NCI-H128 (cell line): ENCODE data around the gene TUT4.

Source experiments
- DNase-seq: peaks from one replicate; lab custom pipeline; 2025; ENCODE audit not compliant: unreplicated experiment; lab: John Stamatoyannopoulos, UW

Gene TUT4

GRCh38 chr1:52572387-52572786 is 19.5 kb upstream of the TUT4 start:
- no peak for DNase-seq

GRCh38 chr1:52571783-52572182 is 18.9 kb upstream of the TUT4 start:
- DNase-seq = no peak

- DNase-seq = no peak
Measured at GRCh38 chr1:52569449-52570210, 16.7 kb upstream of the TUT4 start.

- no peak for DNase-seq
Measured at GRCh38 chr1:52567943-52568342, 15.1 kb upstream of the TUT4 start.

GRCh38 chr1:52562766-52563165 is 9.9 kb upstream of the TUT4 start:
- DNase-seq = no peak

- no peak for DNase-seq
Measured at GRCh38 chr1:52559875-52560274, 7.0 kb upstream of the TUT4 start.

GRCh38 chr1:52558941-52559340 is 6.0 kb upstream of the TUT4 start:
- DNase-seq = peak; percentile 14

- DNase-seq = no peak
Measured at GRCh38 chr1:52556641-52557360, 3.9 kb upstream of the TUT4 start.

GRCh38 chr1:52554756-52555155 is 1.9 kb upstream of the TUT4 start:
- DNase-seq = peak; percentile 15

GRCh38 chr1:52554267-52554640 is 1.4 kb upstream of the TUT4 start:
- DNase-seq = no peak

- DNase-seq = peak; percentile 83
Measured at GRCh38 chr1:52553362-52554266, 722 bp upstream of the TUT4 start.

- peak; percentile 52 for DNase-seq
Measured at GRCh38 chr1:52552236-52552504, 722 bp downstream of the TUT4 start.

- no peak for DNase-seq
Measured at GRCh38 chr1:52551507-52552235, 1.2 kb downstream of the TUT4 start.

- no peak for DNase-seq
Measured at GRCh38 chr1:52550447-52550846, 2.4 kb downstream of the TUT4 start.

- DNase-seq = no peak
Measured at GRCh38 chr1:52549267-52549666, 3.6 kb downstream of the TUT4 start.

GRCh38 chr1:52546852-52547251 is 6.0 kb downstream of the TUT4 start:
- no peak for DNase-seq

- no peak for DNase-seq
Measured at GRCh38 chr1:52544665-52545525, 8.0 kb downstream of the TUT4 start.

GRCh38 chr1:52542085-52542688 is 10.7 kb downstream of the TUT4 start:
- DNase-seq = no peak

- no peak for DNase-seq
Measured at GRCh38 chr1:52534928-52535764, 17.7 kb downstream of the TUT4 start.
